Measurements from ENCODE around the gene MYO18A.

DNA sequence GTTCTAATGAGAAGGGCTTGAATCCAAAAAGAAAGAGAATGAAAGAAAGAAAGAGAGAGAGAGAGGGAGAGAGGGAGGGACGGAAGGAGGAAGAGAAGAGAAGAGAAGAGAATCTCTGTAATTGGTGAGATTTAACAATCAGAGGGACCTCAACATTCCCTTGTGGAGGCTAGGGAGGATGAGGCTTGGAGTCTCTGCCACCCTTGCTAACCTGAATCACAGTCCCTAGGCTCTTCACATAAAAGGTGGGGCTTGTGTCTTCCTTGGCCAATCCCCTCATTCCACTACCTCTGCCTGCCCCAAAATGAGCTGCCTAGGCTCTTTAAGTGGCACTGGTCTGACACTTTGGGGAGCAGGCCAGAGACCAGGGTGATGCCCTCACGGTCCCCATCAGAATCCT, 107.2 kb downstream of the MYO18A start:
- TF ChIP-seq, protein P1, sequence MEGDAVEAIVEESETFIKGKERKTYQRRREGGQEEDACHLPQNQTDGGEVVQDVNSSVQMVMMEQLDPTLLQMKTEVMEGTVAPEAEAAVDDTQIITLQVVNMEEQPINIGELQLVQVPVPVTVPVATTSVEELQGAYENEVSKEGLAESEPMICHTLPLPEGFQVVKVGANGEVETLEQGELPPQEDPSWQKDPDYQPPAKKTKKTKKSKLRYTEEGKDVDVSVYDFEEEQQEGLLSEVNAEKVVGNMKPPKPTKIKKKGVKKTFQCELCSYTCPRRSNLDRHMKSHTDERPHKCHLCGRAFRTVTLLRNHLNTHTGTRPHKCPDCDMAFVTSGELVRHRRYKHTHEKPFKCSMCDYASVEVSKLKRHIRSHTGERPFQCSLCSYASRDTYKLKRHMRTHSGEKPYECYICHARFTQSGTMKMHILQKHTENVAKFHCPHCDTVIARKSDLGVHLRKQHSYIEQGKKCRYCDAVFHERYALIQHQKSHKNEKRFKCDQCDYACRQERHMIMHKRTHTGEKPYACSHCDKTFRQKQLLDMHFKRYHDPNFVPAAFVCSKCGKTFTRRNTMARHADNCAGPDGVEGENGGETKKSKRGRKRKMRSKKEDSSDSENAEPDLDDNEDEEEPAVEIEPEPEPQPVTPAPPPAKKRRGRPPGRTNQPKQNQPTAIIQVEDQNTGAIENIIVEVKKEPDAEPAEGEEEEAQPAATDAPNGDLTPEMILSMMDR (IDR thresholded peaks at IDR 0.05): no peak
- TF ChIP-seq POLR2A (IDR thresholded peaks at IDR 0.05; ENCODE audit: low read depth) (no peak), POLR2AphosphoS5 (IDR thresholded peaks at IDR 0.05) (no peak), EP300 (IDR thresholded peaks at IDR 0.05) (no peak)

Data from esophagus muscularis mucosa (tissue), 4 donors.